CD14-positive monocyte (primary cell): Measurements from ENCODE around the gene CD81. TPM values are rescaled to one million over a fixed set of nuclear protein-coding genes. Genes with fewer than 3 reads are reported as not detected.

Experiments
- DNase-seq, 3 donors: peaks; one replicate each; pipeline ENCODE4 v3.0.0-alpha.2; 2011 to 2022
- H2AFZ ChIP-seq: 2 replicates; pipeline ENCODE4 v1.6.0; 2012; ENCODE audit warnings: mild to moderate bottlenecking, low read depth, low read length, inconsistent platforms; ENCODE audit not compliant: insufficient read depth, poor library complexity, severe bottlenecking
- H3K27ac ChIP-seq, 2 donors: 1 replicate in 1 of 2; 2 replicates in 1 of 2; pipeline ENCODE4 v1.5.1; 2012 to 2013; ENCODE audit warnings: low read length in 2 of 2, control low read depth in 1 of 2, inconsistent platforms in 1 of 2, low read depth in 1 of 2, mild to moderate bottlenecking in 1 of 2
- H3K27me3 ChIP-seq, 2 donors: one replicate each; pipeline versions ENCODE4 v1.6.0 to v1.6.1; 2011 to 2013; ENCODE audit warnings: low read length in 2 of 2; ENCODE audit not compliant: control insufficient read depth in 2 of 2, insufficient read depth in 2 of 2
- H3K36me3 ChIP-seq, 2 donors: replicated peaks in 1 of 2; 1 replicate in 1 of 2; 2 replicates in 1 of 2; pipeline versions ENCODE4 v1.5.1 to v1.6.1; 2012 to 2013; ENCODE audit warnings: low read length in 2 of 2, control low read depth in 1 of 2, inconsistent platforms in 1 of 2, mild to moderate bottlenecking in 1 of 2; ENCODE audit not compliant: insufficient read depth in 2 of 2, control insufficient read depth in 1 of 2
- H3K4me1 ChIP-seq, 2 donors: 1 replicate in 1 of 2; 2 replicates in 1 of 2; pipeline versions ENCODE4 v1.5.1 to v1.6.1; 2012 to 2013; ENCODE audit warnings: low read length in 2 of 2, control low read depth in 1 of 2, inconsistent platforms in 1 of 2, mild to moderate bottlenecking in 1 of 2, moderate library complexity in 1 of 2; ENCODE audit not compliant: insufficient read depth in 2 of 2, control insufficient read depth in 1 of 2
- H3K4me2 ChIP-seq: replicated peaks from 2 replicates; pipeline ENCODE3; 2012; ENCODE audit warnings: low read length, moderate library complexity, mild to moderate bottlenecking; ENCODE audit not compliant: poor library complexity, severe bottlenecking; ENCODE audit errors: extremely low read depth
- H3K4me3 ChIP-seq, 3 experiments: fragments of 200-600 bp in 1 of 3; sonication (generic) in 1 of 3; replicated peaks in 1 of 3; 1 replicate in 2 of 3; 2 replicates in 1 of 3; pipeline ENCODE4 v1.5.1; 2011 to 2013; ENCODE audit warnings: low read length in 3 of 3, mild to moderate bottlenecking in 3 of 3, control low read depth in 2 of 3, low read depth in 2 of 3, inconsistent platforms in 1 of 3, moderate library complexity in 1 of 3
- H3K79me2 ChIP-seq: 2 replicates; pipeline ENCODE4 v1.6.0; 2012; ENCODE audit warnings: mild to moderate bottlenecking, control low read depth, inconsistent platforms, low read length, moderate library complexity; ENCODE audit not compliant: insufficient read depth
- H3K9ac ChIP-seq: 2 replicates; pipeline ENCODE4 v1.6.0; 2017; ENCODE audit warnings: low read length, mild to moderate bottlenecking; ENCODE audit not compliant: insufficient read depth, poor library complexity, severe bottlenecking
- H3K9me3 ChIP-seq, 2 donors: replicated peaks in 1 of 2; 1 replicate in 1 of 2; 2 replicates in 1 of 2; pipeline versions ENCODE4 v1.5.1 to v1.6.1; 2012 to 2013; ENCODE audit warnings: low read length in 2 of 2, control low read depth in 1 of 2; ENCODE audit not compliant: control insufficient read depth in 1 of 2, insufficient read depth in 1 of 2
- H4K20me1 ChIP-seq: 2 replicates; pipeline ENCODE4 v1.6.0; 2012; ENCODE audit warnings: mild to moderate bottlenecking, low read length, control low read depth, moderate library complexity; ENCODE audit not compliant: insufficient read depth
- H3K27ac Mint-ChIP-seq, 7 donors: one replicate each; pipeline ENCODE4 v1.8.0; 2020; ENCODE audit warnings: mild to moderate bottlenecking in 7 of 7, mixed read lengths in 7 of 7, moderate library complexity in 6 of 7, inconsistent platforms in 2 of 7
- H3K27me3 Mint-ChIP-seq, 3 donors: one replicate each; pipeline ENCODE4 v1.8.0; 2021 to 2022; ENCODE audit warnings: low read depth in 3 of 3, mild to moderate bottlenecking in 3 of 3, mixed read lengths in 3 of 3, moderate library complexity in 3 of 3, inconsistent platforms in 1 of 3
- H3K36me3 Mint-ChIP-seq, 2 donors: one replicate each; pipeline ENCODE4 v1.8.0; 2020; ENCODE audit warnings: mixed read lengths in 2 of 2, inconsistent platforms in 1 of 2, mild to moderate bottlenecking in 1 of 2
- H3K4me1 Mint-ChIP-seq: one replicate; pipeline ENCODE4 v1.8.0; 2020; ENCODE audit warnings: mild to moderate bottlenecking, mixed read lengths
- H3K4me3 Mint-ChIP-seq, 2 donors: one replicate each; pipeline ENCODE4 v1.8.0; 2020; ENCODE audit warnings: mild to moderate bottlenecking in 2 of 2, mixed read lengths in 2 of 2, moderate library complexity in 1 of 2
- H3K9me3 Mint-ChIP-seq, 7 donors: one replicate each; pipeline ENCODE4 v1.8.0; 2020 to 2022; ENCODE audit warnings: mixed read lengths in 7 of 7, mild to moderate bottlenecking in 6 of 7, moderate library complexity in 6 of 7, inconsistent platforms in 2 of 7
- WGBS: methylation state at CpG from one replicate; pipeline ENCODE4 v1.1.5; 2013; ENCODE audit warnings: missing lambda C conversion rate; ENCODE audit not compliant: insufficient coverage; 5-methylcytosine and 5-hydroxymethylcytosine counted together
- intact Hi-C, 2 donors: fragments of 100-400 bp; cut with micrococcal nuclease; formaldehyde crosslinking; loops; one replicate each; pipeline versions ENCODE4 v1.15.0 to v1.15.1; 2023
- polyA plus RNA-seq, 3 donors: library from polyadenylated mRNA; depleted of rRNA in 1 of 3; unstranded in 2 of 3; stranded (reverse) in 1 of 3; fragments of 300-500 nt in 2 of 3; fragments of >200 nt in 1 of 3; fragmentation: Illumina TruSeq in 2 of 3; gene quantifications; 1 replicate in 2 of 3; 2 replicates in 1 of 3; pipeline ENCODE4 v1.2.3, GENCODE V29; 2012 to 2021
- TF ChIP-seq, protein P1 (sequence below): fragments of 200-600 bp; IDR thresholded peaks from one replicate; pipeline ENCODE4 v1.8.0; 2022; ENCODE audit warnings: antibody characterized with exemption, mild to moderate bottlenecking

CD81 gene
- polyA plus RNA-seq, 3 donors, result 3.2 to 74.9 (median 12.3) TPM

DNA sequence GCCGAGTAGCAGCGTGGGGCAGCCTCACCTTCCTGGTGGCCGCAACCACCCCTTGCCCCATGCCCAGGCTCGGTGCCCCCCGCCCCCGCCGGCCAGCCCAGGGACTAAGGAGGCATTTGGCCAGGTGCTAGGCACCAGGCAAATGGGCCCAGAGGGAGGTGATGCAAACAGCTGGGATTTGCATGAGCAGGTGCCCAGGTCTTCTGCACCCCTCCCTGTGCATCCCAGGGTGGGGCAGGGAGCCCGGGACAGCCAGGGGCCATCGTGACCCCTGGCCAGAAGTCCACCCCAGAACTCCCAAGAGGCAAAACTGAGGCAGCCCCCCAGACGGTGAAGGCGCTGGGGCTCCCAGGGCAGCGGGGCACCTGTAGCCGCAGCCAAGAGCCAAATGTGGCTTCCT lies 49.1 kb downstream of the CD81 start:
- Mint-ChIP-seq H3K27ac (no peak overlapping the region), H3K27me3 (peaks cover 0 to 12% (median 5%) of the 10 kb centered on the region in 3 donors), H3K4me3 (no peak overlapping the region), H3K4me1 (no peaks in the 10 kb centered on the region), H3K36me3 (no peaks in the 10 kb centered on the region), H3K9me3 (peaks cover 0 to 3% (median 0%) of the 10 kb centered on the region in 7 donors)
- no peaks in the 10 kb centered on the region for H4K20me1 ChIP-seq
- H3K27ac ChIP-seq, result no peak overlapping the region
- H3K4me1 ChIP-seq, result no peaks in the 10 kb centered on the region
- H2AFZ ChIP-seq, result no peak overlapping the region
- no peaks in the 10 kb centered on the region for H3K36me3 ChIP-seq
- no peak overlapping the region for H3K4me2 ChIP-seq
- WGBS, result 96% methylated on average over 13 of the region's 13 CpGs
- no peaks in the 10 kb centered on the region for H3K79me2 ChIP-seq
- no peaks in the 10 kb centered on the region for H3K9me3 ChIP-seq
- H3K27me3 ChIP-seq, result no peaks in the 10 kb centered on the region
- H3K4me3 ChIP-seq, result no peak overlapping the region
- H3K9ac ChIP-seq, result no peak overlapping the region
- TF ChIP-seq, protein P1, sequence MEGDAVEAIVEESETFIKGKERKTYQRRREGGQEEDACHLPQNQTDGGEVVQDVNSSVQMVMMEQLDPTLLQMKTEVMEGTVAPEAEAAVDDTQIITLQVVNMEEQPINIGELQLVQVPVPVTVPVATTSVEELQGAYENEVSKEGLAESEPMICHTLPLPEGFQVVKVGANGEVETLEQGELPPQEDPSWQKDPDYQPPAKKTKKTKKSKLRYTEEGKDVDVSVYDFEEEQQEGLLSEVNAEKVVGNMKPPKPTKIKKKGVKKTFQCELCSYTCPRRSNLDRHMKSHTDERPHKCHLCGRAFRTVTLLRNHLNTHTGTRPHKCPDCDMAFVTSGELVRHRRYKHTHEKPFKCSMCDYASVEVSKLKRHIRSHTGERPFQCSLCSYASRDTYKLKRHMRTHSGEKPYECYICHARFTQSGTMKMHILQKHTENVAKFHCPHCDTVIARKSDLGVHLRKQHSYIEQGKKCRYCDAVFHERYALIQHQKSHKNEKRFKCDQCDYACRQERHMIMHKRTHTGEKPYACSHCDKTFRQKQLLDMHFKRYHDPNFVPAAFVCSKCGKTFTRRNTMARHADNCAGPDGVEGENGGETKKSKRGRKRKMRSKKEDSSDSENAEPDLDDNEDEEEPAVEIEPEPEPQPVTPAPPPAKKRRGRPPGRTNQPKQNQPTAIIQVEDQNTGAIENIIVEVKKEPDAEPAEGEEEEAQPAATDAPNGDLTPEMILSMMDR, result no peak
- intact Hi-C loops, result no loop called here
- DNase-seq, result no peak

DNA sequence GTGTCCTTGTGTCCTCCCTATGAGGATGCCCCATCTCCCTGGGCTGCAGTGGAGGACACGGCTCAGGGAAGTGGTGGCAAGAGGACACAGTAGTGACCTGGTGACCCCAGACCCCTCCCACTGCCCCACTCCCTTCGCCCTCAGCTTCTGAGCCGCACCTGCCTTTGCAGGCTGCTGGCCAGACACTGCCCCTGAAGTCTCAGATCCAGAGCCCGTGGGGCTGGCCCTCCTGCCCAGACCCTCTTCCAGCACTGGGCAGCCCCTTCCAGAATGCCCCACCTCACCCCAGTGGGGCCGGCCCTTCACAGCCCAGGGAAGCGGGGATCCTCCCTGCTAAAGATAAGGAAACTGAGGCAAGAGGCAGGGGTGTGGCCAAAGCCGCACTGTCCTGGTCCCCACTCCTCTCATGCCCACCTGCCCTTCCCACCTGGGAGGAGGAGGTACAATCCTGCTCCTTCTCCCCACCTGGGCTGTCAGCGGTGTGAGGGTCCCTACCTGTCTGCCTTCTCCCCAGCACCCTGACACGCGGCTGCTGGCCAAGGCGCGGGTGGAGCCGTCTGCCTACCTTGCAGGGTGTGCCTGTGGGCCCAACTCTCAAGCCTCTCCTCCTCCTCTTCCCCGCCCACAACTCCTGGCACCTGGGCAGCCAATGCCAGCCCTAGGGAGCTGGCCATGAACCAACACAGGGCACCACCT lies 49.9 kb downstream of the CD81 start:
- Mint-ChIP-seq H3K4me1 (no peaks in the 10 kb centered on the region), H3K36me3 (no peaks in the 10 kb centered on the region), H3K27me3 (peaks cover 0 to 10% (median 9%) of the 10 kb centered on the region in 3 donors), H3K4me3 (peak overlapping the region in 1 of 2 donors; percentile 20), H3K27ac (peak overlapping the region in 1 of 7 donors; percentile 56), H3K9me3 (peaks cover 0 to 3% (median 0%) of the 10 kb centered on the region in 7 donors)
- H3K27ac ChIP-seq, result no peak overlapping the region
- no peak overlapping the region for H3K9ac ChIP-seq
- H3K4me2 ChIP-seq, result no peak overlapping the region
- no peaks in the 10 kb centered on the region for H3K4me1 ChIP-seq
- intact Hi-C loops, result no loop called here
- no peak for DNase-seq
- no peaks in the 10 kb centered on the region for H3K79me2 ChIP-seq
- no peaks in the 10 kb centered on the region for H4K20me1 ChIP-seq
- no peaks in the 10 kb centered on the region for H3K36me3 ChIP-seq
- H3K27me3 ChIP-seq, result no peaks in the 10 kb centered on the region
- no peak overlapping the region for H3K4me3 ChIP-seq
- no peak overlapping the region for H2AFZ ChIP-seq
- TF ChIP-seq, protein P1, result no peak
- H3K9me3 ChIP-seq, result no peaks in the 10 kb centered on the region
- WGBS, result 91% methylated on average over 12 of the region's 14 CpGs
